Activated CD4-positive, alpha-beta T cell treated with anti-CD3 and anti-CD28 coated beads, Interleukin-2, amount 50 U/mL, for 24 hours (primary cell): Measurements from ENCODE around the gene MDGA2.
"Not testable (repeated sequence)": the region's sequence is repeated elsewhere in the genome, so short reads cannot be mapped to it uniquely, and the experiment has no call there.

ENCODE experiments used
- DNase-seq, 2 donors: peaks; one replicate each; pipeline ENCODE4 v3.0.0-alpha.2; 2020; ENCODE audit warnings: low read depth in 1 of 2, low spot score in 1 of 2

MDGA2 gene

GRCh38 chr14:46973295-46973694 lies 702.1 kb downstream of the MDGA2 start:
- no peak for DNase-seq

- no peak for DNase-seq
These were observed 711.0 kb downstream of the MDGA2 start for GRCh38 chr14:46964378-46964777.

- DNase-seq: no peak
These were observed 724.3 kb downstream of the MDGA2 start for GRCh38 chr14:46951103-46951502.

- no peak for DNase-seq
These were observed 734.8 kb downstream of the MDGA2 start for GRCh38 chr14:46940611-46941010.

GRCh38 chr14:46920542-46920941 lies 754.9 kb downstream of the MDGA2 start:
- no peak for DNase-seq

GRCh38 chr14:46915539-46915938 lies 759.9 kb downstream of the MDGA2 start:
- not testable (repeated sequence) for DNase-seq

GRCh38 chr14:46902837-46903236 lies 772.6 kb downstream of the MDGA2 start:
- no peak for DNase-seq

- no peak for DNase-seq
These were observed 780.9 kb downstream of the MDGA2 start for GRCh38 chr14:46894476-46894875.

GRCh38 chr14:46887144-46887543 lies 788.3 kb downstream of the MDGA2 start:
- no peak for DNase-seq

- no peak for DNase-seq
These were observed 789.8 kb downstream of the MDGA2 start for GRCh38 chr14:46885566-46885965.

GRCh38 chr14:46861753-46862152 lies 813.7 kb downstream of the MDGA2 start:
- DNase-seq: no peak

GRCh38 chr14:46840944-46841720 lies 834.3 kb downstream of the MDGA2 start:
- DNase-seq: no peak

GRCh38 chr14:46820291-46820690 lies 855.1 kb downstream of the MDGA2 start:
- no peak for DNase-seq

GRCh38 chr14:46819117-46819516 lies 856.3 kb downstream of the MDGA2 start:
- no peak for DNase-seq

GRCh38 chr14:46818147-46818546 lies 857.3 kb downstream of the MDGA2 start:
- no peak for DNase-seq

- DNase-seq: no peak
These were observed 882.3 kb downstream of the MDGA2 start for GRCh38 chr14:46793144-46793543.
